ENCODE measurements around the gene RUBCN.

RUBCN gene

DNA sequence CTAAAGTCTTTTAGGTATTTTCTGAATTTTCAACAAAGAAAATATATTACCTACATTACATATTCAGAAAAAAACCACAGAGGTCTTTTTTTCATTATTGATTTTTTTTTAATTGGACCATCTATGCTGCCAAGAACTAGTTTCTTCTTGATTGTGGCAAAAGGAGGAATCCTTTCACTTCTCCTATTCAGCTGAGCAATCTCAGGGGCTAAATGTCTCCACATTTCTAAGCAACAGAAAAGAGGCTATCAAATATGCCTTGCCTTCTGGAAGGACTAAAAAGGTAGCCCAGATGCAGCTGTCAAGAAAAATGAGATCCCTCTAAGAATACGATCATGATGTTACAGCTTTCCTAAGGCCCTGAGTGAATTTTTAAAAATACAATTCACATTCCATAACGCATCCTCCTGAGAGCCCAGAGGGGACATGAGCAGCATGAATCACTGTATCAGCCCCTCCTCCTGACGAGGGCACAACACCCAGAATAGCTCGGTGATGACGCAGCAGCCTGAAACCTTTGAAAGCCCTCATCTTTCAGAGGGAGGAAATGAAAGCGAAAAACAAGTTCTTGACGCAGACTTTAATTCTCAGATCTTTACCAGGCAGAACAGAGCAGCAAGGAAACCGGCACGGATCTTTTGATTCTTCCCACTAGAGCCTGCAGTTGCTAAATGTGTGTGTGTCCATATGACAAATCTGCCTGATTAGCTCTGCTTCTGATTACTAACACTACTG is 24.6 kb downstream of the RUBCN start (continued):
- TF ChIP-seq ZNF223 (tag by site-specific recombination; IDR thresholded peaks at IDR 0.05) (no peak), ZBTB7A (tag by site-specific recombination; IDR thresholded peaks at IDR 0.05; ENCODE audit: low read depth) (no peak), ZNF560 (tag by site-specific recombination; IDR thresholded peaks at IDR 0.05; ENCODE audit: borderline replicate concordance) (no peak), ZNF654 (tag by site-specific recombination; IDR thresholded peaks at IDR 0.05; ENCODE audit: low read depth) (no peak), ZFP3 (tag by site-specific recombination; IDR thresholded peaks at IDR 0.05; ENCODE audit: low read depth) (no peak), OVOL3 (tag by site-specific recombination; IDR thresholded peaks at IDR 0.05) (no peak), WT1 (tag by site-specific recombination; IDR thresholded peaks at IDR 0.05) (no peak), ZNF624 (tag by site-specific recombination; IDR thresholded peaks at IDR 0.05) (no peak), IKZF3 (tag by site-specific recombination; IDR thresholded peaks at IDR 0.05) (0 out of 2 replicates have a peak, but pooled peaks have one; percentile 21), PRDM2 (tag by site-specific recombination; IDR thresholded peaks at IDR 0.05; ENCODE audit: borderline replicate concordance) (no peak), ZNF521 (tag by site-specific recombination; IDR thresholded peaks at IDR 0.05) (no peak), ZNF645 (tag by site-specific recombination; IDR thresholded peaks at IDR 0.05) (no peak), ZFP69B (tag by site-specific recombination; IDR thresholded peaks at IDR 0.05) (no peak), ZNF701 (tag by site-specific recombination; IDR thresholded peaks at IDR 0.05) (no peak), ZNF404 (tag by site-specific recombination; IDR thresholded peaks at IDR 0.05) (no peak), ZNF26 (tag by site-specific recombination; IDR thresholded peaks at IDR 0.05) (no peak), ZNF202 (tag by site-specific recombination; IDR thresholded peaks at IDR 0.05; ENCODE audit: borderline replicate concordance) (no peak), ZFHX2 (tag by site-specific recombination; conservative IDR thresholded peaks at IDR 0.05) (no peak), ZNF350 (tag by site-specific recombination; IDR thresholded peaks at IDR 0.05) (no peak), CTCF (tag by site-specific recombination; IDR thresholded peaks at IDR 0.05) (no peak), PRDM10 (tag by site-specific recombination; IDR thresholded peaks at IDR 0.05) (no peak), ZNF138 (tag by site-specific recombination; IDR thresholded peaks at IDR 0.05; ENCODE audit: borderline replicate concordance) (no peak)
